ENCODE measurements around the gene ADM. TPM values are rescaled to one million over a fixed set of nuclear protein-coding genes. Genes with fewer than 3 reads are reported as not detected.

The ADM gene
- total and polyA plus RNA-seq, 2 donors from 2014 or later = 14.4 to 80.9 TPM

DNA sequence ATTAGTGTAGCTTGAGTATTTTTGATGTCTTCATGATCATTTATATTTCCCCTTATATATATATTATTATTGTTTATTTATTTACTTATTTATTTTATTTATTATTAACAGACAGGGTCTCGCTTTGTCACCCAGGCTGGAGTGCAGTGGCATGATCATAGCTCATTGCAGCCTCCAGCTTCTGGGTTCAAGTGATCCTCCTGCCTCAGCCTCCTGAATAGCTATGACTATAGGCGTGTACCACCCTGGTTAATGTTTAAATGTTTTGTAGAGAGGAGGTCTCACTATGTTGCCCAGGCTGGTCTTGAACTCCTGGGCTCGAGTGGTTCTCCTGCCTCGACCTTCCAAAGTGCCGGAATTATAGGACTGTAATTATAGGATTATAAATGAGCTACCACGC lies 10.2 kb downstream of the ADM start:
- DNase-seq = no peak
- H3K9ac ChIP-seq (ENCODE audit: low read length in 3 of 3) = no peak overlapping the region
- H3K9me3 ChIP-seq (ENCODE audit: control insufficient read depth in 2 of 3, insufficient read depth in 1 of 3, low read length in 3 of 3) = no peaks in the 10 kb centered on the region
- H3K27me3 ChIP-seq (ENCODE audit: control insufficient read depth, insufficient read depth, low read length) = no peaks in the 10 kb centered on the region
- FAIRE-seq = no peak
- H3K4me1 ChIP-seq (ENCODE audit: control insufficient read depth in 2 of 3, insufficient read depth in 2 of 3, low read depth in 1 of 3, low read length in 3 of 3) = peaks cover 0 to 15% (median 13%) of the 10 kb centered on the region in 3 donors
- intact Hi-C loops (cut with DNase I) = loop anchor here (10.0 kb wide), 1 partner anchor 550 kb away; no protein-coding TSS in a partner anchor
- no peak overlapping the region for H3K4me3 ChIP-seq (ENCODE audit: low read length in 3 of 3)
- no peak overlapping the region for H3K27ac ChIP-seq (ENCODE audit: low read depth in 2 of 2, low read length in 2 of 2)
- no peaks in the 10 kb centered on the region for H3K36me3 ChIP-seq (ENCODE audit: control insufficient read depth in 2 of 3, insufficient read depth in 3 of 3, low read length in 3 of 3)
- TF ChIP-seq, protein P1, sequence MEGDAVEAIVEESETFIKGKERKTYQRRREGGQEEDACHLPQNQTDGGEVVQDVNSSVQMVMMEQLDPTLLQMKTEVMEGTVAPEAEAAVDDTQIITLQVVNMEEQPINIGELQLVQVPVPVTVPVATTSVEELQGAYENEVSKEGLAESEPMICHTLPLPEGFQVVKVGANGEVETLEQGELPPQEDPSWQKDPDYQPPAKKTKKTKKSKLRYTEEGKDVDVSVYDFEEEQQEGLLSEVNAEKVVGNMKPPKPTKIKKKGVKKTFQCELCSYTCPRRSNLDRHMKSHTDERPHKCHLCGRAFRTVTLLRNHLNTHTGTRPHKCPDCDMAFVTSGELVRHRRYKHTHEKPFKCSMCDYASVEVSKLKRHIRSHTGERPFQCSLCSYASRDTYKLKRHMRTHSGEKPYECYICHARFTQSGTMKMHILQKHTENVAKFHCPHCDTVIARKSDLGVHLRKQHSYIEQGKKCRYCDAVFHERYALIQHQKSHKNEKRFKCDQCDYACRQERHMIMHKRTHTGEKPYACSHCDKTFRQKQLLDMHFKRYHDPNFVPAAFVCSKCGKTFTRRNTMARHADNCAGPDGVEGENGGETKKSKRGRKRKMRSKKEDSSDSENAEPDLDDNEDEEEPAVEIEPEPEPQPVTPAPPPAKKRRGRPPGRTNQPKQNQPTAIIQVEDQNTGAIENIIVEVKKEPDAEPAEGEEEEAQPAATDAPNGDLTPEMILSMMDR (IDR thresholded peaks at IDR 0.05; ENCODE audit: borderline replicate concordance, extremely low read depth, insufficient read depth) = no peak

DNA sequence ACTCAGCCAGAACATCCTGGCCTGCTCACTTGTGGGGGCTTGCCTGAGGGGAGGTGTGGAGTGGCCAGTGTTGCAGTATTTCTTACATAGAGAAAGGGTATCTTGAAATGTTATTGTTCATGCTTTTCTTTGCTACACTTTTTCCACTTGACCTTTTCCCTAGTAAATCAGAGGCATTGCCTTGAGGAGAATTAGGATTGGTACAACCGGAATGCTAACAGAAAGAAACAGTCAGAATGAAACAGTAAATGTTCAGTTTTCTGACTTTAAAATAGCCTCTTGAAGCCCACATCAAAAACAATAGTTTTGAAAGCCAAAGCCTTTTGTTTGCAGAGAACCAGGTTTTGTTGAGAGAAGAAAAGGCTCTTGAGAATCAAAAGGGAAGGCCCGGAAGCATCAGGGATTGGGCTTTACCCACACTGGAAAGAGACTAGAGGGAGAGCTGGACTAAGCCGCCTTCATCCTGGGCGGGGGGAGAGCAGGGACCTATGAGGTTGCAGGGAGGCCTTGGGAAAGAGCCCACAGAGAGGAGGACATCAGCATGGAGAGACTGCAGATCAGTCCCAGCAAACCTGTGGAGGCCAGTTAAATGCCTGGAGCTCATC lies 12.4 kb downstream of the ADM start:
- H3K36me3 ChIP-seq (ENCODE audit: control insufficient read depth in 2 of 3, insufficient read depth in 3 of 3, low read length in 3 of 3) = no peaks in the 10 kb centered on the region
- peak overlapping the region; percentile 65 to 66 for H3K27ac ChIP-seq (ENCODE audit: low read depth in 2 of 2, low read length in 2 of 2)
- no peaks in the 10 kb centered on the region for H3K27me3 ChIP-seq (ENCODE audit: control insufficient read depth, insufficient read depth, low read length)
- H3K4me3 ChIP-seq (ENCODE audit: low read length in 3 of 3) = no peak overlapping the region
- no peaks in the 10 kb centered on the region for H3K9me3 ChIP-seq (ENCODE audit: control insufficient read depth in 2 of 3, insufficient read depth in 1 of 3, low read length in 3 of 3)
- DNase-seq = peak in 2 of 5 donors; percentile 54 to 68
- peak overlapping the region in 1 of 3 donors; percentile 2 for H3K9ac ChIP-seq (ENCODE audit: low read length in 3 of 3)
- peaks cover 0 to 15% (median 13%) of the 10 kb centered on the region in 3 donors for H3K4me1 ChIP-seq (ENCODE audit: control insufficient read depth in 2 of 3, insufficient read depth in 2 of 3, low read depth in 1 of 3, low read length in 3 of 3)
- FAIRE-seq = no peak
- TF ChIP-seq, protein P1 (IDR thresholded peaks at IDR 0.05; ENCODE audit: borderline replicate concordance, extremely low read depth, insufficient read depth) = no peak
- intact Hi-C loops (cut with DNase I) = loop anchor here (10.0 kb wide), 1 partner anchor 552 kb away; no protein-coding TSS in a partner anchor

DNA sequence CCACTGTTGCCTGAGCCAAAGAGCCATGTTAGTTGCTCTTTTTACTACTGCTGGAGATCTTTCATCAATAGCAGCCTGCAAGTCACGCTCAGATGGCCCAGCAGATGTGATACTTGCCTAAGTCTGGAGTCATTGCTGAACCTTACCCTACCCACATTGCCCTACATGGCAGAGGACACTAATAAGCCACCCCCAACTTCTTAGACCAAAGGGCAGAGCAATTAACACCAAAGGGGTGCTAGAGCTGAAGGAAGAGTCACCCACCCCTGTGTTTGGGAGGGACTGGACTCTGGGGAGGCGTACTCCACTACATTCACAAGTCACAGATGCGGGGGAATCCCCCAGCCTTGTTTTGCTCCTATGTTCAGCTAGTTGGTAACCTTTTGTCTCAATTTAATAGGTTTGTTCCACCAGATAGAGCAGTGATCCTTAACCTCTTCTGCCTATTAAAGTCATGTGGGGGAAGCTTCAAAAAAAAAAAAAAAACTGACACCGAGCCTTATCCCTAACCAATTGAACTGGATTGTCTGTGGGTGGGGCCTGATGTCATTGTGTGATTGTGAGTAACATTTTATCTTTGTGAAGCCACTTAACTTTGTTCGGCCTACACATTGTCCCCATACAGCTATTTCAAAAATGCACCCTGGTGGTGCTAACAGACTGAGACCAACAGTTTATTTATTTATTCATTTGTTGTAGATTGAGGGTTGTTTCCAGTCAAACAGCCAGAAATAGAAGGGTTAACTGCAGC lies 13.1 kb downstream of the ADM start:
- Histone ChIP-seq H3K4me1 (ENCODE audit: control insufficient read depth in 2 of 3, insufficient read depth in 2 of 3, low read depth in 1 of 3, low read length in 3 of 3) (peaks cover 0 to 20% (median 14%) of the 10 kb centered on the region in 3 donors), H3K9me3 (ENCODE audit: control insufficient read depth in 2 of 3, insufficient read depth in 1 of 3, low read length in 3 of 3) (no peaks in the 10 kb centered on the region), H3K27me3 (ENCODE audit: control insufficient read depth, insufficient read depth, low read length) (no peaks in the 10 kb centered on the region), H3K36me3 (ENCODE audit: control insufficient read depth in 2 of 3, insufficient read depth in 3 of 3, low read length in 3 of 3) (no peaks in the 10 kb centered on the region), H3K27ac (ENCODE audit: low read depth in 2 of 2, low read length in 2 of 2) (peak overlapping the region; percentile 65 to 66), H3K4me3 (ENCODE audit: low read length in 3 of 3) (no peak overlapping the region), H3K9ac (ENCODE audit: low read length in 3 of 3) (peak overlapping the region in 1 of 3 donors; percentile 15)
- intact Hi-C loops (cut with DNase I) = loop anchor here (10.0 kb wide), 1 partner anchor 553 kb away; no protein-coding TSS in a partner anchor
- TF ChIP-seq, protein P1 (IDR thresholded peaks at IDR 0.05; ENCODE audit: borderline replicate concordance, extremely low read depth, insufficient read depth) = no peak
- DNase-seq = no peak
- FAIRE-seq = no peak

Data from kidney (tissue), 14 donors.